ENCODE measurements around the gene SLFNL1.

SLFNL1 gene

GRCh38 chr1:40986328-40986783 is 35.2 kb downstream of the SLFNL1 start:
- no peak for DNase-seq (ENCODE audit: low spot score)

GRCh38 chr1:40985875-40986274 is 35.6 kb downstream of the SLFNL1 start:
- no peak for DNase-seq (ENCODE audit: low spot score)

- no peak for DNase-seq (ENCODE audit: low spot score)
Observed at GRCh38 chr1:40985161-40985560, 36.4 kb downstream of the SLFNL1 start.

GRCh38 chr1:40984531-40984930 is 37.0 kb downstream of the SLFNL1 start:
- DNase-seq (ENCODE audit: low spot score): no peak

- DNase-seq (ENCODE audit: low spot score): no peak
Observed at GRCh38 chr1:40984066-40984465, 37.5 kb downstream of the SLFNL1 start.

GRCh38 chr1:40983286-40983685 is 38.2 kb downstream of the SLFNL1 start:
- no peak for DNase-seq (ENCODE audit: low spot score)

GRCh38 chr1:40982721-40983120 is 38.8 kb downstream of the SLFNL1 start:
- no peak for DNase-seq (ENCODE audit: low spot score)

GRCh38 chr1:40981691-40982448 is 39.7 kb downstream of the SLFNL1 start:
- no peak for DNase-seq (ENCODE audit: low spot score)

- DNase-seq (ENCODE audit: low spot score): no peak
Observed at GRCh38 chr1:40980453-40981121, 40.9 kb downstream of the SLFNL1 start.

GRCh38 chr1:40980068-40980452 is 41.5 kb downstream of the SLFNL1 start:
- no peak for DNase-seq (ENCODE audit: low spot score)

- peak; percentile 91 for DNase-seq (ENCODE audit: low spot score)
Observed at GRCh38 chr1:40979241-40980067, 42.1 kb downstream of the SLFNL1 start, which contains the start of gene CTPS1. Gene CTPS1 (plus strand): TSS chr1:40979696. CDS start chr1:40983291, 3,595 bp downstream.

- no peak for DNase-seq (ENCODE audit: low spot score)
Observed at GRCh38 chr1:40978886-40979240, 42.7 kb downstream of the SLFNL1 start.

- DNase-seq (ENCODE audit: low spot score): no peak
Observed at GRCh38 chr1:40977716-40978115, 43.8 kb downstream of the SLFNL1 start.

GRCh38 chr1:40976952-40977690 is 44.4 kb downstream of the SLFNL1 start:
- DNase-seq (ENCODE audit: low spot score): no peak

GRCh38 chr1:40974945-40975344 is 46.6 kb downstream of the SLFNL1 start:
- no peak for DNase-seq (ENCODE audit: low spot score)

- no peak for DNase-seq (ENCODE audit: low spot score)
Observed at GRCh38 chr1:40973912-40974311, 47.6 kb downstream of the SLFNL1 start.

- no peak for DNase-seq (ENCODE audit: low spot score)
Observed at GRCh38 chr1:40971966-40972365, 49.6 kb downstream of the SLFNL1 start.

- no peak for DNase-seq (ENCODE audit: low spot score)
Observed at GRCh38 chr1:40969445-40969844, 52.1 kb downstream of the SLFNL1 start.

GRCh38 chr1:40966417-40966816 is 55.1 kb downstream of the SLFNL1 start:
- DNase-seq (ENCODE audit: low spot score): no peak
